LNCaP clone FGC (cell line): ENCODE measurements around the gene GNPDA1.
A peak's percentile ranks its signal among the peaks of the same experiment; 100 is the strongest.

Source experiments
- DNase-seq: peaks from one replicate; pipeline ENCODE4 v3.0.0-alpha.2; 2011; ENCODE audit warnings: low read depth
- H3K4me3 ChIP-seq: 2 replicates; pipeline ENCODE4 v1.5.1; 2011; ENCODE audit warnings: mild to moderate bottlenecking, low read depth, low read length, control low read depth
- CTCF ChIP-seq: IDR thresholded peaks from 2 replicates; pipeline ENCODE4 v1.5.1; 2012; ENCODE audit warnings: mild to moderate bottlenecking; ENCODE audit not compliant: control insufficient read depth, insufficient read depth; ENCODE audit errors: extremely low read depth

GNPDA1 gene

GRCh38 chr5:142032747-142033631, 20.2 kb upstream of the GNPDA1 start:
- no peak for TF ChIP-seq CTCF
- no peak overlapping the region for H3K4me3 ChIP-seq
- no peak for DNase-seq

- no peak for DNase-seq
- no peak for TF ChIP-seq CTCF
- no peak overlapping the region for H3K4me3 ChIP-seq
Measured at GRCh38 chr5:142032150-142032549, 19.3 kb upstream of the GNPDA1 start.

GRCh38 chr5:142025637-142026036, 12.8 kb upstream of the GNPDA1 start:
- no peak for TF ChIP-seq CTCF
- DNase-seq, result no peak
- H3K4me3 ChIP-seq, result no peak overlapping the region; the same call in 1 of the 2 replicates

GRCh38 chr5:142024771-142025304, 12.0 kb upstream of the GNPDA1 start:
- H3K4me3 ChIP-seq, result peak overlapping the region; percentile 46
- TF ChIP-seq CTCF, result no peak
- DNase-seq, result peak; percentile 49

- TF ChIP-seq CTCF, result no peak
- DNase-seq, result peak; percentile 97
- H3K4me3 ChIP-seq, result no peak overlapping the region
Measured at GRCh38 chr5:142023836-142024235, 11.0 kb upstream of the GNPDA1 start.

GRCh38 chr5:142020122-142020659, 7.4 kb upstream of the GNPDA1 start:
- DNase-seq, result no peak
- H3K4me3 ChIP-seq, result no peak overlapping the region
- TF ChIP-seq CTCF, result no peak
